ENCODE measurements around the gene MMP25.

GRCh38 chr16:3007059-3007956 lies 39.1 kb upstream of the MMP25 start:
- no peak for TF ChIP-seq CTCF (conservative IDR thresholded peaks at IDR 0.05; ENCODE audit: low read length)
- TF ChIP-seq EZH2phosphoT487 (IDR thresholded peaks at IDR 0.05; ENCODE audit: borderline replicate concordance): no peak
